GM10266 (cell line): ENCODE results near the gene SYNJ2.

Experiments used
- DNase-seq: peaks from one replicate; pipeline ENCODE4 v3.0.0; 2012; ENCODE audit errors: extremely low spot score
- CTCF ChIP-seq: IDR thresholded peaks from 2 replicates; pipeline ENCODE4 v1.5.1; 2012; ENCODE audit warnings: mild to moderate bottlenecking, low read depth; ENCODE audit not compliant: control insufficient read depth, insufficient read depth; ENCODE audit errors: missing control alignments

The SYNJ2 gene

GRCh38 chr6:158039178-158039557, 57.5 kb downstream of the SYNJ2 start:
- no peak for TF ChIP-seq CTCF
- DNase-seq, result no peak

GRCh38 chr6:158039571-158040050, 57.9 kb downstream of the SYNJ2 start:
- no peak for TF ChIP-seq CTCF
- no peak for DNase-seq

- no peak for TF ChIP-seq CTCF
- peak; percentile 55 for DNase-seq
Observed at GRCh38 chr6:158040051-158040803, 58.6 kb downstream of the SYNJ2 start.

- TF ChIP-seq CTCF, result no peak
- no peak for DNase-seq
Observed at GRCh38 chr6:158040804-158041347, 59.2 kb downstream of the SYNJ2 start.

- TF ChIP-seq CTCF, result no peak
Observed at GRCh38 chr6:158041370-158041769, 59.7 kb downstream of the SYNJ2 start.

GRCh38 chr6:158041788-158042187, 60.1 kb downstream of the SYNJ2 start:
- no peak for DNase-seq
- TF ChIP-seq CTCF, result no peak

More at GRCh38 chr6:158041370-158041769, 59.7 kb downstream of the SYNJ2 start:
- DNase-seq, result no peak

GRCh38 chr6:158042245-158042798, 60.7 kb downstream of the SYNJ2 start:
- no peak for TF ChIP-seq CTCF
- DNase-seq, result no peak
